Activated T-helper 1 cell treated with anti-CD3 and anti-CD28 coated beads, Interleukin-2, amount 50 U/mL, for 16 hours (primary cell): ENCODE results near the gene ELK4.

Experiments used
- DNase-seq, 2 donors: peaks; one replicate each; pipeline ENCODE4 v3.0.0-alpha.2; 2020; ENCODE audit warnings: low read depth in 1 of 2, low spot score in 1 of 2

ELK4 gene

GRCh38 chr1:205630241-205630640 is 1.6 kb downstream of the ELK4 start:
- DNase-seq, result no peak

- no peak for DNase-seq
Measured at GRCh38 chr1:205629751-205630150, 2.1 kb downstream of the ELK4 start.

GRCh38 chr1:205627956-205628355 is 3.9 kb downstream of the ELK4 start:
- no peak for DNase-seq

- no peak for DNase-seq
Measured at GRCh38 chr1:205626216-205626615, 5.6 kb downstream of the ELK4 start.

GRCh38 chr1:205623646-205624045 is 8.2 kb downstream of the ELK4 start:
- DNase-seq, result no peak

GRCh38 chr1:205620269-205620668 is 11.5 kb downstream of the ELK4 start:
- DNase-seq, result no peak

- DNase-seq, result no peak
Measured at GRCh38 chr1:205619376-205619775, 12.4 kb downstream of the ELK4 start.

GRCh38 chr1:205616563-205617293 is 15.1 kb downstream of the ELK4 start:
- no peak for DNase-seq

- no peak for DNase-seq
Measured at GRCh38 chr1:205615789-205616188, 16.0 kb downstream of the ELK4 start.

GRCh38 chr1:205613854-205614412 is 17.9 kb downstream of the ELK4 start:
- DNase-seq, result no peak

GRCh38 chr1:205612556-205612955 is 19.3 kb downstream of the ELK4 start:
- no peak for DNase-seq

- DNase-seq, result no peak
Measured at GRCh38 chr1:205612104-205612503, 19.7 kb downstream of the ELK4 start.

- no peak for DNase-seq
Measured at GRCh38 chr1:205610901-205611466, 20.8 kb downstream of the ELK4 start.

GRCh38 chr1:205610036-205610435 is 21.8 kb downstream of the ELK4 start:
- no peak for DNase-seq

- DNase-seq, result no peak
Measured at GRCh38 chr1:205604825-205605505, 26.8 kb downstream of the ELK4 start.

- no peak for DNase-seq
Measured at GRCh38 chr1:205604059-205604458, 27.8 kb downstream of the ELK4 start.

GRCh38 chr1:205601205-205601604 is 30.6 kb downstream of the ELK4 start:
- no peak for DNase-seq

GRCh38 chr1:205600085-205600484 is 31.7 kb downstream of the ELK4 start:
- DNase-seq, result no peak

- DNase-seq, result no peak
Measured at GRCh38 chr1:205599669-205600042, 32.2 kb downstream of the ELK4 start.

GRCh38 chr1:205598841-205599668 is 32.8 kb downstream of the ELK4 start:
- no peak for DNase-seq

- no peak for DNase-seq
Measured at GRCh38 chr1:205597691-205598314, 34.0 kb downstream of the ELK4 start.
